HFFc6 (cell line): ENCODE measurements around the gene RCL1. TPM values are rescaled to one million over a fixed set of nuclear protein-coding genes. Genes with fewer than 3 reads are reported as not detected.

Experiments used
- DNase-seq: peaks from one replicate; pipeline ENCODE4 v3.0.0-alpha.2; 2018
- H3K27ac Mint-ChIP-seq: 2 replicates; pipeline ENCODE4 v1.8.0; 2020; ENCODE audit warnings: mild to moderate bottlenecking, mixed read lengths
- H3K27me3 Mint-ChIP-seq: 2 replicates; pipeline ENCODE4 v1.8.0; 2021; ENCODE audit warnings: mild to moderate bottlenecking, moderate library complexity, mixed read lengths; ENCODE audit not compliant: insufficient read depth
- H3K36me3 Mint-ChIP-seq: 2 replicates; pipeline ENCODE4 v1.8.0; 2021; ENCODE audit warnings: low read depth, mixed read lengths
- H3K4me1 Mint-ChIP-seq: 2 replicates; pipeline ENCODE4 v1.8.0; 2020; ENCODE audit warnings: low read depth, mixed read lengths
- H3K4me3 Mint-ChIP-seq: 2 replicates; pipeline ENCODE4 v1.8.0; 2020; ENCODE audit warnings: mild to moderate bottlenecking, moderate library complexity, mixed read lengths
- H3K9me3 Mint-ChIP-seq: 2 replicates; pipeline ENCODE4 v1.8.0; 2020; ENCODE audit warnings: mild to moderate bottlenecking, mixed read lengths
- CTCF ChIP-seq: fragments of 200-600 bp; sonication (generic); IDR thresholded peaks from 2 replicates; pipeline ENCODE4 v1.5.0; 2021; ENCODE audit warnings: antibody characterized with exemption, mild to moderate bottlenecking
- microRNA-seq: library from miRNA; unstranded; fragments of <30 nt; microRNA quantifications from one replicate; pipeline ENCODE4, GENCODE V29; 2019
- total RNA-seq, 6 experiments: library from RNA; stranded (reverse); fragmentation: NEBNext Ultra II Directional; extraction: Animal tissue kit (Norgen Biotek cat#: 25700); gene quantifications; 2 replicates in 1 of 6; 3 replicates in 5 of 6; pipeline ENCODE4 v1.2.3, GENCODE V29; 2021

RCL1 gene
- total RNA-seq, 6 experiments from 2014 or later: 7.4 to 9.8 (median 8.1) TPM

GRCh38 chr9:4902135-4902475 is 109.4 kb downstream of the RCL1 start:
- H3K4me3 Mint-ChIP-seq: no peak overlapping the region
- TF ChIP-seq CTCF: no peak
- peaks cover 9% of the 10 kb centered on the region; the same call in 1 of the 2 replicates for H3K36me3 Mint-ChIP-seq
- H3K4me1 Mint-ChIP-seq: peaks cover 14% of the 10 kb centered on the region
- peaks cover 5% of the 10 kb centered on the region; the same call in 1 of the 2 replicates for H3K27me3 Mint-ChIP-seq
- H3K9me3 Mint-ChIP-seq: peaks cover 10% of the 10 kb centered on the region; the same call in 1 of the 2 replicates
- H3K27ac Mint-ChIP-seq: no peak overlapping the region
- no peak for DNase-seq

- Mint-ChIP-seq H3K4me1 (peaks cover 14% of the 10 kb centered on the region), H3K4me3 (no peak overlapping the region), H3K36me3 (peaks cover 9% of the 10 kb centered on the region; the same call in 1 of the 2 replicates), H3K9me3 (peaks cover 10% of the 10 kb centered on the region; the same call in 1 of the 2 replicates), H3K27ac (no peak overlapping the region), H3K27me3 (peaks cover 2% of the 10 kb centered on the region; the same call in 1 of the 2 replicates)
- no peak for TF ChIP-seq CTCF
- peak; percentile 60 for DNase-seq
Observed at GRCh38 chr9:4904322-4905134, 111.8 kb downstream of the RCL1 start.

DNA sequence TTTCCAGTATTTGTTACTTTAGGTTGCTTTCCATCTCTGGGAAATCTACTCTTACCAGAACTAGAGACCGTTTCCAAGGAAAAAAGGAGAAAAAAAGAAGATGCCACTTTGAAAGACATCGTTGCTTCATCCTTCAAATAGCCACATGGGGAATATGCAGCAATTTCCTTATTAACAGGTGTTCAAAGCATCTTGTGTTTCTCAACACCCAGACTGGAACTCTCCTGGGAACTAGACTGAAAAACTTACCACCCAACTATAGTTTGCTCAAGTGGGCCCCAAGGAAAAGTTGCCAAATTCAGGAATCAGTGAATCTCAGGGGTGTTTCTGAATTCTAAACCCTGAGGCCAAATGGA is 112.4 kb downstream of the RCL1 start:
- Mint-ChIP-seq H3K27me3 (peaks cover 2% of the 10 kb centered on the region; the same call in 1 of the 2 replicates), H3K4me3 (no peak overlapping the region), H3K9me3 (peaks cover 6% of the 10 kb centered on the region; the same call in 1 of the 2 replicates), H3K36me3 (peaks cover 4% of the 10 kb centered on the region; the same call in 1 of the 2 replicates), H3K4me1 (peaks cover 14% of the 10 kb centered on the region), H3K27ac (no peak overlapping the region)
- DNase-seq: no peak
- TF ChIP-seq CTCF: no peak

Small RNA genes lying within 50 kb of the gene (microRNA-seq; reads per million reads assigned to microRNA genes)
- 5.4 reads per million for gene MIR101-2

Other genes starting within 250 kb of the RCL1 start
- gene PLPP6, start 130.7 kb upstream of the RCL1 start, total RNA-seq: 1 to 10 TPM; 5.0 to 6.8 (median 5.9) TPM
- under 1 TPM in 4 of 6 experiments, not detected in 2; 0.27 to 0.73 (median 0.54) TPM for gene SPATA6L, start 126.5 kb upstream of the RCL1 start, total RNA-seq
- 10 to 100 TPM; 11.0 to 16.5 (median 12.0) TPM for gene CDC37L1, start 113.4 kb upstream of the RCL1 start, total RNA-seq
- gene AK3, start 51.7 kb upstream of the RCL1 start, total RNA-seq: 10 to 100 TPM; 42.2 to 46.0 (median 43.5) TPM
- gene JAK2, start 192.3 kb downstream of the RCL1 start, total RNA-seq: 1 to 10 TPM; 5.0 to 6.5 (median 6.0) TPM